Small intestine (tissue), 16 donors: Measurements from ENCODE around the gene KIF21B. TPM values are rescaled to one million over a fixed set of nuclear protein-coding genes. Genes with fewer than 3 reads are reported as not detected.

Experiments used
- DNase-seq, 2 donors: peaks; one replicate each; pipeline versions ENCODE4 v3.0.0 to v3.0.0-alpha.2; 2013
- FAIRE-seq: peaks from 2 replicates; lab custom pipeline; 2012; peaks lifted over from hg19 to GRCh38; lab: Jason Lieb, UNC
- H3K27ac ChIP-seq, 3 donors: one replicate each; pipeline ENCODE4 v1.5.1; 2013; ENCODE audit warnings: low read length in 2 of 3, mild to moderate bottlenecking in 2 of 3, control low read depth in 1 of 3, inconsistent platforms in 1 of 3, low read depth in 1 of 3, moderate library complexity in 1 of 3
- H3K27me3 ChIP-seq, 3 donors: one replicate each; pipeline ENCODE4 v1.6.1; 2013; ENCODE audit warnings: low read length in 3 of 3, inconsistent platforms in 1 of 3; ENCODE audit not compliant: control insufficient read depth in 3 of 3, insufficient read depth in 3 of 3
- H3K36me3 ChIP-seq, 3 donors: one replicate each; pipeline ENCODE4 v1.6.1; 2013; ENCODE audit warnings: low read length in 3 of 3, inconsistent platforms in 1 of 3, low read depth in 1 of 3, mild to moderate bottlenecking in 1 of 3, moderate library complexity in 1 of 3; ENCODE audit not compliant: control insufficient read depth in 3 of 3, insufficient read depth in 2 of 3
- H3K4me1 ChIP-seq, 3 donors: one replicate each; pipeline ENCODE4 v1.6.1; 2013; ENCODE audit warnings: low read length in 2 of 3, inconsistent platforms in 1 of 3, low read depth in 1 of 3, mild to moderate bottlenecking in 1 of 3, moderate library complexity in 1 of 3; ENCODE audit not compliant: control insufficient read depth in 3 of 3, insufficient read depth in 2 of 3
- H3K4me3 ChIP-seq, 3 donors: one replicate each; pipeline ENCODE4 v1.5.1; 2013; ENCODE audit warnings: low read length in 3 of 3, control low read depth in 1 of 3, inconsistent platforms in 1 of 3, low read depth in 1 of 3, mild to moderate bottlenecking in 1 of 3, moderate library complexity in 1 of 3
- H3K9me3 ChIP-seq, 2 donors: one replicate each; pipeline ENCODE4 v1.6.1; 2013; ENCODE audit warnings: low read depth in 1 of 2, low read length in 1 of 2; ENCODE audit not compliant: control insufficient read depth in 2 of 2, insufficient read depth in 1 of 2
- WGBS, 3 donors: extraction: QIAGEN DNeasy Blood & Tissue Kit; methylation state at CpG; one replicate each; pipeline ENCODE4 v1.1.7; 2013; 5-methylcytosine and 5-hydroxymethylcytosine counted together
- long read RNA-seq, 10 donors: transcript quantifications; one replicate each; lab custom pipeline, GENCODE V29; 2026
- polyA plus RNA-seq, 4 donors: library from polyadenylated mRNA; stranded (reverse) in 3 of 4; unstranded in 1 of 4; fragments of 200-250 nt in 3 of 4; fragments of 120-200 nt in 1 of 4; gene quantifications; one replicate each; pipeline versions ENCODE4 v1.2.1 to v1.2.3, GENCODE V29; 2013
- donor health status: healthy with polysubstance abuse.
- donor health status: control.
- donor health status: control.
- donor health status: Bipolar disorder and iron deficiency.
- donor health status: healthy.

The KIF21B gene, protein sequence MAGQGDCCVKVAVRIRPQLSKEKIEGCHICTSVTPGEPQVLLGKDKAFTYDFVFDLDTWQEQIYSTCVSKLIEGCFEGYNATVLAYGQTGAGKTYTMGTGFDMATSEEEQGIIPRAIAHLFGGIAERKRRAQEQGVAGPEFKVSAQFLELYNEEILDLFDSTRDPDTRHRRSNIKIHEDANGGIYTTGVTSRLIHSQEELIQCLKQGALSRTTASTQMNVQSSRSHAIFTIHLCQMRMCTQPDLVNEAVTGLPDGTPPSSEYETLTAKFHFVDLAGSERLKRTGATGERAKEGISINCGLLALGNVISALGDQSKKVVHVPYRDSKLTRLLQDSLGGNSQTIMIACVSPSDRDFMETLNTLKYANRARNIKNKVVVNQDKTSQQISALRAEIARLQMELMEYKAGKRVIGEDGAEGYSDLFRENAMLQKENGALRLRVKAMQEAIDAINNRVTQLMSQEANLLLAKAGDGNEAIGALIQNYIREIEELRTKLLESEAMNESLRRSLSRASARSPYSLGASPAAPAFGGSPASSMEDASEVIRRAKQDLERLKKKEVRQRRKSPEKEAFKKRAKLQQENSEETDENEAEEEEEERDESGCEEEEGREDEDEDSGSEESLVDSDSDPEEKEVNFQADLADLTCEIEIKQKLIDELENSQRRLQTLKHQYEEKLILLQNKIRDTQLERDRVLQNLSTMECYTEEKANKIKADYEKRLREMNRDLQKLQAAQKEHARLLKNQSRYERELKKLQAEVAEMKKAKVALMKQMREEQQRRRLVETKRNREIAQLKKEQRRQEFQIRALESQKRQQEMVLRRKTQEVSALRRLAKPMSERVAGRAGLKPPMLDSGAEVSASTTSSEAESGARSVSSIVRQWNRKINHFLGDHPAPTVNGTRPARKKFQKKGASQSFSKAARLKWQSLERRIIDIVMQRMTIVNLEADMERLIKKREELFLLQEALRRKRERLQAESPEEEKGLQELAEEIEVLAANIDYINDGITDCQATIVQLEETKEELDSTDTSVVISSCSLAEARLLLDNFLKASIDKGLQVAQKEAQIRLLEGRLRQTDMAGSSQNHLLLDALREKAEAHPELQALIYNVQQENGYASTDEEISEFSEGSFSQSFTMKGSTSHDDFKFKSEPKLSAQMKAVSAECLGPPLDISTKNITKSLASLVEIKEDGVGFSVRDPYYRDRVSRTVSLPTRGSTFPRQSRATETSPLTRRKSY (N-terminal part only)
- polyA plus RNA-seq = 10 to 100 TPM in 1 of 4 donors, 1 to 10 TPM in 2, under 1 TPM in 1; 0.89 to 12.9 (median 1.8) TPM
- long read RNA-seq, donor 1 = 0 reads
- long read RNA-seq, donor 2 = 0 reads
- long read RNA-seq, donor 3 = 0 reads
- long read RNA-seq, donor 4 = 0 reads
- long read RNA-seq, donor 5 = 0 reads
- long read RNA-seq, donor 6 = 0 reads
- long read RNA-seq, donor 7 = 0 reads
- long read RNA-seq, donor 8 = 0 reads
- long read RNA-seq, donor 9 = 0 reads
- long read RNA-seq, donor 10 = 0 reads

DNA sequence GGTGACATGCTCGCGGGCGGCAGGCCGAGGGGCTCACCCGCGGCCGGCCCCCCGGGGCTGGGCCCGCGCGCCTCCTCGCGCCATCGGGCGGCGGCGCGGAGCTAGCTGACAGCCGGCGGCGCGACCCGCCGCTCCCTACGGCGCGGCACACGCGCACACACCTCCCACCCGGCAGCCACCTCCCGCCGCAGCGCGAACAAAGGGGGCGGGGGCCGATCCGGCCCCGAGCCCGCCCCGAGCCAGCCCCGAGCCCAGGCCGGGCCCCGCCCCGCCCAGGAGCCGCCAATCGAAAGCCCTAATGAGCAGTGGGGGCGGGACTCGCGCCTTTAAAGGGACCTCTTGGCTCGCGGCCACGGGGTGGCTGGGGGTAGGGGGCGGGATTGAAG is at the start of gene KIF21B:
Gene KIF21B (minus strand): TSS at position 198 of the 386 bp plus-strand sequence. CDS start 331 bp downstream, outside the sequence.
- Histone ChIP-seq H3K27me3 (peaks cover 0 to 29% (median 0%) of the 10 kb centered on the region in 3 donors), H3K4me1 (peaks cover 3 to 24% (median 23%) of the 10 kb centered on the region in 3 donors), H3K9me3 (no peaks in the 10 kb centered on the region), H3K27ac (peak within 1 kb of the TSS in 2 of 3 donors; percentile 62 to 81), H3K36me3 (no peaks in the 10 kb centered on the region), H3K4me3 (peak within 1 kb of the TSS; percentile 30 to 85 (median 67))
- DNase-seq (peak; percentile 82 to 88), FAIRE-seq (no peak)
- WGBS, 3 donors = 0 to 1% (median 1%) methylated on average over 29 to 53 of the region's 53 CpGs

DNA sequence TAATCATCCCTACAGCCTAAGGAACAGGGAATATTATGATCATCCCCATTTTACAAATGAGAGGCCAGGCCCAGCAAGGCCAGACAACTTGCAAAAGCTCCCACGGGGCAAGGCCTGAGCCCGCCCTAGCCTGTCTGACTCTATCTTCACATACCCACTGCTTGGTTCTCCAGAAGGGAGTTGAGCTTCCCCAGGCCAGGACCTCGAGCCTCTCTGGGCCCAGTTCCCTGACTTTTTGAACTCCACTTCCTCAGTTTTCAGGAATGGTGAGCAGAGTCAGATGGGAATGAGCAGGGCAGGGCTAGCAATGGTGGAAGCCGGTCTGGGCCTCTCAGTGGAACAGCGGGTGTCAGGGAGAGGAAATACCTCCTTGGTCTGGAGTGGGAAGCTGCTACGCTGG is 49.4 kb upstream of the KIF21B start:
- no peaks in the 10 kb centered on the region for H3K4me1 ChIP-seq
- 73 to 94% (median 79%) methylated on average over 6 of the region's 6 CpGs for WGBS, 3 donors
- no peak overlapping the region for H3K4me3 ChIP-seq
- no peak overlapping the region for H3K27ac ChIP-seq
- no peak for FAIRE-seq
- no peaks in the 10 kb centered on the region for H3K36me3 ChIP-seq
- peaks cover 0 to 9% (median 0%) of the 10 kb centered on the region in 3 donors for H3K27me3 ChIP-seq
- DNase-seq = no peak
- no peaks in the 10 kb centered on the region for H3K9me3 ChIP-seq

DNA sequence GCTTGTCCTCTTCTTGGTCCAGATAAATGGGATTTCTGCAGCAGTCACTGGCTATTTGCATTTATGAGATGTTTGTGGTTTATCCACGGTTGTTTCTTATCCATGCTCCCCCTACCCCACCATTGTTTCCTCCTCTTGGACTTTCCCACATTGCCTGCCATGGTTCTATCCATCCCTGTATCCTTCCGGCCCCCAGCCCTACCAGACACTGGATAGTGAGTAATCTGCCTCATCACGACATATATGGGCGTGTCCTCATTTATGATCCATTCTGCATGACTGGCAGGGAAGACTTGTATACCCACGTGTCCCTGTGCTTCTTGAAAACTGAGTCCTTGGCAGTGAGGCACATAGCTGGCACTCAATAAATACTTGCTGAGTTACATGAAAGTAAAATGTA is 48.6 kb upstream of the KIF21B start:
- peak in 1 of 2 donors; percentile 5 for DNase-seq
- Histone ChIP-seq H3K4me3 (no peak overlapping the region), H3K9me3 (no peaks in the 10 kb centered on the region), H3K27ac (no peak overlapping the region), H3K36me3 (no peaks in the 10 kb centered on the region), H3K4me1 (no peaks in the 10 kb centered on the region), H3K27me3 (peaks cover 0 to 9% (median 0%) of the 10 kb centered on the region in 3 donors)
- FAIRE-seq = no peak
- 32 to 63% (median 49%) methylated on average over 5 of the region's 5 CpGs for WGBS, 3 donors

DNA sequence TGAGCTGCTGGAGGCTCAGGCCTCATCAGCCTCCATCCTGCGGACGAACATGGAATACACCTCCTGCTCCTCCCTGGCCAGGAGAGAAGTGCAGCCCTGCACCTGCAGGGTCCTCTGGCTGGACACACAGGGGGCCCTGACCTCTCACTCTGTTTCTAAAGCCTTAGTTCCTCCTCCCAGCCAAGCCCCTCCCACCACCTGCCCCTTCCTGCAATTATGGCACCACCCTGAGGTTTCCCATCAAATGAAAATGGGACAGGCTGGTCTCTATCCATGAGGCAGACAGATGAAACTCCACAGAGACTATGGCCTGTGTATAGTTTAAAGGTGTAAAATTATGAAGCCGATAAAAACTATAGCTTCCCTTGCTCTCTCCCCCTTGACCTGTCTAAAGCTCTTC is 46.1 kb upstream of the KIF21B start:
- Histone ChIP-seq H3K27me3 (peaks cover 0 to 12% (median 0%) of the 10 kb centered on the region in 3 donors), H3K27ac (no peak overlapping the region), H3K9me3 (no peaks in the 10 kb centered on the region), H3K4me3 (no peak overlapping the region), H3K36me3 (no peaks in the 10 kb centered on the region), H3K4me1 (no peaks in the 10 kb centered on the region)
- no peak for DNase-seq
- FAIRE-seq = no peak
- 89 to 93% (median 91%) methylated on average over 3 of the region's 3 CpGs for WGBS, 3 donors

DNA sequence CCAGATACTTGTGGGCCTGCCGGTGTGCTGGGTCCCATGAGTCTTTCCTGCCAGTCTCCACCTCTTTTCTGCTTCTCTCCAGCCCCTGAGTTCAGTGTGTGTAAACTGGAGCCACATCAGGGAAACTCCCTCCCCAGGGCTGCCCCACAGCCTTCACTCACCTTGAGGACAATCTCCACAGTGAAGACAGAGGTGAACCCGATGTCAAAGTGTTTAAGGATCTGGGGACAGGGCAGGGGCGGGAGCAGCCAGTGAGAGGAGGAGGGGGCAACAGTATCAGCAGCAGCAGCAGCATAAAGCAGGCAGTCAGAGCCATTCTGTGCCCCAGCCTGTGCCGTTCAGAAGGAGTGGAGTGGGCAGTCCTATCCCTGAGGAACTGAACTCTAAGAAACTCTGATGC is 45.5 kb upstream of the KIF21B start:
- WGBS, 3 donors = 48 to 67% (median 58%) methylated on average over 4 of the region's 4 CpGs
- DNase-seq (no peak), FAIRE-seq (no peak)
- H3K27ac ChIP-seq = no peak overlapping the region
- no peaks in the 10 kb centered on the region for H3K9me3 ChIP-seq
- no peaks in the 10 kb centered on the region for H3K4me1 ChIP-seq
- H3K36me3 ChIP-seq = no peaks in the 10 kb centered on the region
- H3K27me3 ChIP-seq = peaks cover 0 to 12% (median 0%) of the 10 kb centered on the region in 3 donors
- no peak overlapping the region for H3K4me3 ChIP-seq

DNA sequence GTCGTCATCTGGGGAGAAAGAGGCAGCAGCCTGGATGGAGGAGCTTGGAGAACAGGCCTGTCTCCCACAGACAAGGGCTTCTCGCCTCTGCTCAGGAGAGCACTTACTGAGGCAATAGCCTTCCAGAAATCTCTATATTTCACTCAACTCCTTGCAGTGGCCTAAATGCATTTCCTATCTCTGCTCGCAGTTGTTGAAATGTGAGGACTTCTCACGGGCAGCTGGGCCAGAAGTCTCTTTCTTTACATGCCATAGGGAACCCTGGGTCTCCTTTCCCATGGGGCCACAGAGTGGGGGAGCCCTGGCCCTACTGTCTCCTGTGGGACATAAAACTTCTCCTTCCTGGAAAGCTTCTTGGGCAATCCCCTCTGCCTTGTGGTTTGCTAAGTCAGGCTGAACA is 43.5 kb upstream of the KIF21B start:
- no peak for DNase-seq
- Histone ChIP-seq H3K9me3 (no peaks in the 10 kb centered on the region), H3K4me3 (no peak overlapping the region), H3K27ac (no peak overlapping the region), H3K36me3 (no peaks in the 10 kb centered on the region), H3K4me1 (no peaks in the 10 kb centered on the region), H3K27me3 (peaks cover 0 to 12% (median 0%) of the 10 kb centered on the region in 3 donors)
- no peak for FAIRE-seq
- 80 to 87% (median 84%) methylated on average over 4 of the region's 4 CpGs for WGBS, 3 donors

DNA sequence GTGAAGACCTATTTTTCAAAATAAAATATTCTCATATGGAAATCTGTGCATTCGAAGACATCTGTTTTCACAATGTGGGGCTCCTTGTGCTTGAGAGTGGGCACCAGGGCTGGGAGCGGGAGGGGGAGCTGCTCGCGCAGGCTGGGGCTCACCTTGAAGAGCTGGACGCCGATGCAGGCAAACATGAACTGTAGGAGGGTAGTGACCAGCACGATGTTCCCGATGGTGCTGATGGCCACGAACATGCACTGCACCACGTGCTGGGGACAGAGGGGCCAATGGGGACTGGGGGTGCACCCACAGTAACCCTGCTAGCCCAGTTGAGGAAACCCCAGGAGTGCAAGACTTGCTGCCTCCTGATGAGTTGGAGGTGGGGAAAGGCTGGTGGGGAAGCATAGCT is 42.2 kb upstream of the KIF21B start:
- no peak overlapping the region for H3K4me3 ChIP-seq
- DNase-seq (no peak), FAIRE-seq (no peak)
- 84 to 85% (median 85%) methylated on average over 10 of the region's 10 CpGs for WGBS, 3 donors
- H3K27ac ChIP-seq = no peak overlapping the region
- H3K36me3 ChIP-seq = no peaks in the 10 kb centered on the region
- H3K4me1 ChIP-seq = peaks cover 0 to under 1% (median 0%) of the 10 kb centered on the region in 3 donors
- H3K9me3 ChIP-seq = no peaks in the 10 kb centered on the region
- peaks cover 0 to 9% (median 0%) of the 10 kb centered on the region in 3 donors for H3K27me3 ChIP-seq
